HAP-1 (cell line): Measurements from ENCODE around the gene IFNL1.

Experiments
- DNase-seq, 2 experiments: peaks; one replicate each; pipeline ENCODE4 v3.0.0-alpha.2; 2016 to 2020; ENCODE audit warnings: low spot score in 2 of 2
- H3K27me3 ChIP-seq: fragments of 250-450 bp; sonication (Bioruptor Pico); 2 replicates; pipeline ENCODE4 v1.5.1; 2020; ENCODE audit warnings: low read depth, mild to moderate bottlenecking, moderate library complexity
- H3K36me3 ChIP-seq: fragments of 250-450 bp; sonication (Bioruptor Pico); replicated peaks from 2 replicates; pipeline ENCODE4 v1.5.1; 2020; ENCODE audit warnings: mild to moderate bottlenecking
- H3K4me1 ChIP-seq: fragments of 250-450 bp; sonication (Bioruptor Pico); 2 replicates; pipeline ENCODE4 v1.5.1; 2020; ENCODE audit warnings: mild to moderate bottlenecking
- H3K4me3 ChIP-seq: fragments of 250-450 bp; sonication (Bioruptor Pico); 2 replicates; pipeline ENCODE4 v1.5.1; 2020; ENCODE audit warnings: mild to moderate bottlenecking, moderate library complexity
- H3K9me3 ChIP-seq: fragments of 250-450 bp; sonication (Bioruptor Pico); 2 replicates; pipeline ENCODE4 v1.5.1; 2020; ENCODE audit warnings: mild to moderate bottlenecking, moderate library complexity
- in situ Hi-C: fragments of 300-500 bp; cut with MboI; formaldehyde crosslinking; loops from 3 replicates; pipeline ENCODE4 v1.14.3; 2020; ENCODE audit warnings: low sequenced_read_pairs, inconsistent platforms, mixed read lengths

IFNL1 gene

GRCh38 chr19:39296906-39297305 lies 699 bp downstream of the IFNL1 start:
- in situ Hi-C loops = no loop called here
- no peak overlapping the region for H3K4me3 ChIP-seq
- H3K27me3 ChIP-seq = peaks cover 3% of the 10 kb centered on the region; the same call in 1 of the 2 replicates
- H3K4me1 ChIP-seq = no peaks in the 10 kb centered on the region
- no peaks in the 10 kb centered on the region for H3K36me3 ChIP-seq
- DNase-seq = no peak
- H3K9me3 ChIP-seq = no peaks in the 10 kb centered on the region

- Histone ChIP-seq H3K4me1 (no peaks in the 10 kb centered on the region), H3K4me3 (no peak overlapping the region), H3K9me3 (no peaks in the 10 kb centered on the region), H3K27me3 (no peaks in the 10 kb centered on the region), H3K36me3 (no peaks in the 10 kb centered on the region)
- in situ Hi-C loops = no loop called here
- DNase-seq = no peak
Observed at GRCh38 chr19:39297931-39298634, 1.9 kb downstream of the IFNL1 start.

GRCh38 chr19:39299404-39299803 lies 3.2 kb downstream of the IFNL1 start:
- H3K36me3 ChIP-seq = no peaks in the 10 kb centered on the region
- in situ Hi-C loops = no loop called here
- no peak for DNase-seq

GRCh38 chr19:39299832-39300231 lies 3.6 kb downstream of the IFNL1 start:
- no peaks in the 10 kb centered on the region for H3K27me3 ChIP-seq
- H3K36me3 ChIP-seq = no peaks in the 10 kb centered on the region
- H3K4me1 ChIP-seq = no peaks in the 10 kb centered on the region
- in situ Hi-C loops = no loop called here
- no peaks in the 10 kb centered on the region for H3K9me3 ChIP-seq
- no peak overlapping the region for H3K4me3 ChIP-seq
- no peak for DNase-seq

More at GRCh38 chr19:39299404-39299803, 3.2 kb downstream of the IFNL1 start:
- Histone ChIP-seq H3K4me3 (no peak overlapping the region), H3K9me3 (no peaks in the 10 kb centered on the region), H3K27me3 (no peaks in the 10 kb centered on the region), H3K4me1 (no peaks in the 10 kb centered on the region)

- H3K27me3 ChIP-seq = no peaks in the 10 kb centered on the region
- no peak for DNase-seq
- no peaks in the 10 kb centered on the region for H3K4me1 ChIP-seq
- in situ Hi-C loops = no loop called here
- no peak overlapping the region for H3K4me3 ChIP-seq
- H3K9me3 ChIP-seq = no peaks in the 10 kb centered on the region
- no peaks in the 10 kb centered on the region for H3K36me3 ChIP-seq
Observed at GRCh38 chr19:39301021-39301420, 4.8 kb downstream of the IFNL1 start.

- Histone ChIP-seq H3K4me1 (no peaks in the 10 kb centered on the region), H3K36me3 (no peaks in the 10 kb centered on the region), H3K4me3 (no peak overlapping the region), H3K9me3 (no peaks in the 10 kb centered on the region), H3K27me3 (no peaks in the 10 kb centered on the region)
- in situ Hi-C loops = no loop called here
- DNase-seq = no peak
Observed at GRCh38 chr19:39301562-39301961, 5.4 kb downstream of the IFNL1 start.

GRCh38 chr19:39303373-39304184 lies 7.4 kb downstream of the IFNL1 start:
- H3K9me3 ChIP-seq = no peaks in the 10 kb centered on the region
- DNase-seq = no peak

GRCh38 chr19:39304185-39304513 lies 7.9 kb downstream of the IFNL1 start:
- Histone ChIP-seq H3K4me3 (no peak overlapping the region), H3K4me1 (no peaks in the 10 kb centered on the region), H3K27me3 (no peaks in the 10 kb centered on the region), H3K9me3 (no peaks in the 10 kb centered on the region), H3K36me3 (0 out of 2 replicates have a peak, but pooled peaks cover 4% of the 10 kb centered on the region)
- in situ Hi-C loops = no loop called here
- no peak for DNase-seq

More at GRCh38 chr19:39303373-39304184, 7.4 kb downstream of the IFNL1 start:
- Histone ChIP-seq H3K27me3 (no peaks in the 10 kb centered on the region), H3K4me3 (no peak overlapping the region), H3K36me3 (0 out of 2 replicates have a peak, but pooled peaks cover 4% of the 10 kb centered on the region), H3K4me1 (no peaks in the 10 kb centered on the region)
- in situ Hi-C loops = no loop called here

- Histone ChIP-seq H3K4me3 (no peak overlapping the region), H3K9me3 (no peaks in the 10 kb centered on the region), H3K36me3 (0 out of 2 replicates have a peak, but pooled peaks cover 7% of the 10 kb centered on the region), H3K27me3 (no peaks in the 10 kb centered on the region), H3K4me1 (no peaks in the 10 kb centered on the region)
- DNase-seq = no peak
- in situ Hi-C loops = no loop called here
Observed at GRCh38 chr19:39304701-39305571, 8.7 kb downstream of the IFNL1 start.

- no peak for DNase-seq
- Histone ChIP-seq H3K36me3 (0 out of 2 replicates have a peak, but pooled peaks cover 15% of the 10 kb centered on the region), H3K27me3 (no peaks in the 10 kb centered on the region), H3K9me3 (no peaks in the 10 kb centered on the region), H3K4me3 (no peak overlapping the region), H3K4me1 (no peaks in the 10 kb centered on the region)
- in situ Hi-C loops = no loop called here
Observed at GRCh38 chr19:39306075-39306474, 9.9 kb downstream of the IFNL1 start.

GRCh38 chr19:39307046-39307821 lies 11.0 kb downstream of the IFNL1 start:
- no peak overlapping the region for H3K4me3 ChIP-seq
- DNase-seq = no peak
- H3K9me3 ChIP-seq = no peaks in the 10 kb centered on the region
- in situ Hi-C loops = no loop called here
- no peaks in the 10 kb centered on the region for H3K27me3 ChIP-seq
- H3K36me3 ChIP-seq = peaks cover 21% of the 10 kb centered on the region
- no peaks in the 10 kb centered on the region for H3K4me1 ChIP-seq

GRCh38 chr19:39307822-39308530 lies 11.8 kb downstream of the IFNL1 start:
- no peaks in the 10 kb centered on the region for H3K4me1 ChIP-seq
- no peak overlapping the region for H3K4me3 ChIP-seq
- H3K27me3 ChIP-seq = no peaks in the 10 kb centered on the region
- in situ Hi-C loops = no loop called here
- H3K9me3 ChIP-seq = no peaks in the 10 kb centered on the region
- H3K36me3 ChIP-seq = peaks cover 26% of the 10 kb centered on the region
- no peak for DNase-seq
